Body of pancreas (tissue), 4 donors: ENCODE data around the gene MYLK4. TPM values are rescaled to one million over a fixed set of nuclear protein-coding genes. Genes with fewer than 3 reads are reported as not detected.

Experiments
- ATAC-seq: fragments of 150-250 bp; one replicate; pipeline ENCODE4 v1.9.1; 2016
- DNase-seq, 4 donors: peaks; one replicate each; pipeline ENCODE4 v3.0.0-alpha.2; 2019
- H3K27ac ChIP-seq, 4 donors: fragments of 200-600 bp; sonication (generic); 1 replicate in 3 of 4; 2 replicates in 1 of 4; pipeline versions ENCODE4 v1.5.1 to v1.6.1; 2016 to 2019; ENCODE audit warnings: mild to moderate bottlenecking in 1 of 4, mixed read lengths in 1 of 4, moderate library complexity in 1 of 4
- H3K27me3 ChIP-seq, 2 donors: fragments of 200-600 bp; sonication (generic); one replicate each; pipeline ENCODE4 v1.6.0; 2016; ENCODE audit warnings: mild to moderate bottlenecking in 1 of 2
- H3K36me3 ChIP-seq, 2 donors: fragments of 200-600 bp; sonication (generic); replicated peaks in 1 of 2; 2 replicates each; pipeline ENCODE4 v1.5.1; 2016; ENCODE audit warnings: low read depth in 2 of 2; ENCODE audit not compliant: insufficient read depth in 1 of 2
- H3K4me1 ChIP-seq: fragments of 200-600 bp; sonication (generic); one replicate; pipeline ENCODE4 v1.6.0; 2016
- H3K4me3 ChIP-seq, 2 donors: fragments of 200-600 bp; sonication (generic); 1 replicate in 1 of 2; 2 replicates in 1 of 2; pipeline ENCODE4 v1.5.1; 2016 to 2019
- H3K9me3 ChIP-seq, 3 donors: fragments of 200-600 bp; sonication (generic); 1 replicate in 2 of 3; 2 replicates in 1 of 3; pipeline ENCODE4 v1.5.1; 2016
- CTCF ChIP-seq, 7 experiments: fragments of 450-650 bp in 4 of 7; fragments of 200-600 bp in 3 of 7; sonication (generic) in 3 of 7; IDR thresholded peaks; one replicate each; pipeline ENCODE4 v1.5.1; 2016 to 2019; ENCODE audit warnings: antibody characterized with exemption in 7 of 7
- POLR2A ChIP-seq, 3 donors: fragments of 450-650 bp; IDR thresholded peaks; one replicate each; pipeline ENCODE4 v1.6.1; 2016; ENCODE audit warnings: antibody characterized with exemption in 3 of 3, mild to moderate bottlenecking in 2 of 3
- WGBS, 2 donors: methylation state at CpG; one replicate each; pipeline ENCODE4 v1.1.5; 2017; 5-methylcytosine and 5-hydroxymethylcytosine counted together
- intact Hi-C: fragments of 100-400 bp; cut with DNase I; formaldehyde crosslinking; loops from one replicate; pipeline ENCODE4 v1.15.1; 2023
- total RNA-seq, 2 donors: library from RNA; depleted of rRNA; stranded (reverse); fragments of >200 nt; gene quantifications; one replicate each; pipeline ENCODE4 v1.1.0, GENCODE V29; 2016

Gene MYLK4
- total RNA-seq, 2 donors from 2014 or later, result 0.26 to 0.33 TPM

- WGBS, 2 donors, result 78 to 85% methylated on average over 19 of the region's 19 CpGs
- Histone ChIP-seq H3K27ac (no peak overlapping the region), H3K4me3 (no peak overlapping the region), H3K4me1 (peaks cover 6% of the 10 kb centered on the region), H3K9me3 (no peaks in the 10 kb centered on the region), H3K36me3 (no peaks in the 10 kb centered on the region), H3K27me3 (no peaks in the 10 kb centered on the region)
- DNase-seq (no peak), ATAC-seq (no peak)
- intact Hi-C loops, result loop anchor here (5.0 kb wide), 1 partner anchor 1044 kb away; no protein-coding TSS in a partner anchor
- TF ChIP-seq POLR2A (IDR thresholded peaks at IDR 0.05), result no peak
- TF ChIP-seq CTCF (IDR thresholded peaks at IDR 0.05), result no peak
Observed at GRCh38 chr6:2636672-2637071, 114.0 kb downstream of the MYLK4 start.

- Histone ChIP-seq H3K4me3 (no peak overlapping the region), H3K4me1 (peaks cover 6% of the 10 kb centered on the region), H3K27me3 (no peaks in the 10 kb centered on the region), H3K9me3 (no peaks in the 10 kb centered on the region), H3K27ac (no peak overlapping the region), H3K36me3 (no peaks in the 10 kb centered on the region)
- DNase-seq (no peak), ATAC-seq (no peak)
- WGBS, 2 donors, result 87% methylated on average over 12 of the region's 12 CpGs
- TF ChIP-seq POLR2A (IDR thresholded peaks at IDR 0.05) (no peak), CTCF (IDR thresholded peaks at IDR 0.05) (no peak)
- intact Hi-C loops, result loop anchor here (5.0 kb wide), 1 partner anchor 1044 kb away; no protein-coding TSS in a partner anchor
Observed at GRCh38 chr6:2635911-2636310, 114.8 kb downstream of the MYLK4 start.

- DNase-seq, result peak; percentile 73 to 78 (median 76)
- peak; percentile 87 for ATAC-seq
- Histone ChIP-seq H3K9me3 (no peaks in the 10 kb centered on the region), H3K36me3 (no peaks in the 10 kb centered on the region), H3K4me1 (peaks cover 6% of the 10 kb centered on the region), H3K4me3 (peak overlapping the region in 1 of 2 donors; percentile 39), H3K27me3 (no peaks in the 10 kb centered on the region), H3K27ac (peak overlapping the region in 1 of 4 donors; percentile 20)
- 4 to 8% methylated on average over 38 to 66 of the region's 67 CpGs for whole genome bisulfite sequencing, 2 donors
- intact Hi-C loops, result no loop called here
- TF ChIP-seq POLR2A (IDR thresholded peaks at IDR 0.05), result no peak
- peak; percentile 89 to 99 (median 91) for TF ChIP-seq CTCF (IDR thresholded peaks at IDR 0.05)
Observed at GRCh38 chr6:2634139-2634964, 116.4 kb downstream of the MYLK4 start.

- TF ChIP-seq POLR2A (IDR thresholded peaks at IDR 0.05) (no peak), CTCF (IDR thresholded peaks at IDR 0.05) (no peak)
- Histone ChIP-seq H3K4me3 (no peak overlapping the region), H3K27ac (peak overlapping the region in 1 of 4 donors; percentile 20), H3K4me1 (peaks cover 6% of the 10 kb centered on the region), H3K36me3 (no peaks in the 10 kb centered on the region), H3K9me3 (no peaks in the 10 kb centered on the region), H3K27me3 (no peaks in the 10 kb centered on the region)
- intact Hi-C loops, result no loop called here
- DNase-seq (no peak), ATAC-seq (no peak)
- WGBS, 2 donors, result 82 to 87% methylated on average over 13 of the region's 13 CpGs
Observed at GRCh38 chr6:2633736-2634135, 117.0 kb downstream of the MYLK4 start.
